SK-N-SH (cell line): Measurements from ENCODE around the gene MIEN1. TPM values are rescaled to one million over a fixed set of nuclear protein-coding genes. Genes with fewer than 3 reads are reported as not detected.
A peak's percentile ranks its signal among the peaks of the same experiment; 100 is the strongest.

ENCODE experiments used
- CTCF ChIA-PET: fragments of 300-600, 350-600 bp; formaldehyde crosslinking; extraction: SDS; loops from one replicate; lab custom pipeline; 2021; lab: Yijun Ruan, JAX
- POLR2A ChIA-PET: fragments of 350-600 bp; sonication (Branson Sonifier 250); formaldehyde crosslinking; extraction: SDS; loops from one replicate; lab custom pipeline; 2020; ENCODE audit warnings: antibody characterized with exemption, inconsistent platforms; lab: Yijun Ruan, JAX
- DNase-seq: peaks from one replicate; pipeline ENCODE4 v3.0.0; 2012
- H2AFZ ChIP-seq: fragments of 200-600 bp; sonication (generic); 2 replicates; pipeline ENCODE4 v1.8.1; 2016; ENCODE audit warnings: antibody characterized with exemption, mild to moderate bottlenecking, low read depth
- H3F3A ChIP-seq: fragments of 200-600 bp; sonication (generic); replicated peaks from 2 replicates; pipeline ENCODE3; 2016; ENCODE audit warnings: antibody characterized with exemption, mild to moderate bottlenecking; ENCODE audit not compliant: insufficient read depth
- H3K27ac ChIP-seq, 2 experiments: fragments of 200-500 bp in 1 of 2; fragments of 200-600 bp in 1 of 2; sonication (Bioruptor generic) in 1 of 2; sonication (generic), shearing (Covaris generic) in 1 of 2; 2 replicates each; pipeline versions ENCODE4 v1.5.1 to v1.6.1; 2014 to 2016; ENCODE audit warnings: low read depth in 2 of 2, inconsistent platforms in 1 of 2, low read length in 1 of 2, mild to moderate bottlenecking in 1 of 2, mixed read lengths in 1 of 2
- H3K27me3 ChIP-seq: fragments of 200-600 bp; sonication (generic), shearing (Covaris generic); 2 replicates; pipeline ENCODE4 v1.6.1; 2016; ENCODE audit warnings: mixed run types; ENCODE audit not compliant: insufficient read depth
- H3K36me3 ChIP-seq, 2 experiments: fragments of 200-500 bp in 1 of 2; fragments of 200-600 bp in 1 of 2; sonication (Bioruptor generic) in 1 of 2; sonication (generic) in 1 of 2; replicated peaks in 1 of 2; 2 replicates each; pipeline versions ENCODE3 to v1.5.1; 2014 to 2016; ENCODE audit warnings: low read length in 1 of 2, mild to moderate bottlenecking in 1 of 2; ENCODE audit not compliant: insufficient read depth in 2 of 2, control insufficient read depth in 1 of 2
- H3K4me1 ChIP-seq, 2 experiments: fragments of 200-500 bp in 1 of 2; fragments of 200-600 bp in 1 of 2; sonication (Bioruptor generic) in 1 of 2; sonication (generic), shearing (Covaris generic) in 1 of 2; 2 replicates each; pipeline versions ENCODE4 v1.5.1 to v1.6.1; 2014 to 2016; ENCODE audit warnings: low read depth in 1 of 2, low read length in 1 of 2, mixed run types in 1 of 2; ENCODE audit not compliant: insufficient read depth in 2 of 2, control insufficient read depth in 1 of 2
- H3K4me2 ChIP-seq: fragments of 200-600 bp; sonication (generic), shearing (Covaris generic); 2 replicates; pipeline ENCODE4 v1.6.1; 2017; ENCODE audit warnings: mixed run types
- H3K4me3 ChIP-seq, 2 experiments: fragments of 200-500 bp in 1 of 2; fragments of 200-600 bp in 1 of 2; sonication (Bioruptor generic) in 1 of 2; sonication (generic), shearing (Covaris generic) in 1 of 2; 2 replicates each; pipeline versions ENCODE4 v1.5.1 to v1.8.1; 2014 to 2016; ENCODE audit warnings: low read depth in 2 of 2, inconsistent platforms in 1 of 2, low read length in 1 of 2, mild to moderate bottlenecking in 1 of 2, mixed read lengths in 1 of 2, moderate library complexity in 1 of 2
- H3K79me2 ChIP-seq: fragments of 200-600 bp; sonication (generic); 2 replicates; pipeline ENCODE4 v1.8.1; 2017; ENCODE audit warnings: mild to moderate bottlenecking; ENCODE audit not compliant: insufficient read depth
- H3K9ac ChIP-seq: fragments of 200-600 bp; sonication (generic); 2 replicates; pipeline ENCODE4 v1.6.1; 2017; ENCODE audit warnings: mixed run types
- H3K9me2 ChIP-seq: fragments of 200-600 bp; sonication (generic); 2 replicates; pipeline ENCODE4 v1.6.1; 2017; ENCODE audit warnings: mixed run types
- H3K9me3 ChIP-seq: fragments of 200-600 bp; sonication (generic); 2 replicates; pipeline ENCODE4 v1.6.1; 2017; ENCODE audit warnings: mixed run types, mild to moderate bottlenecking, moderate library complexity
- H4K20me1 ChIP-seq: fragments of 200-600 bp; sonication (generic); 2 replicates; pipeline ENCODE4 v1.6.1; 2017; ENCODE audit warnings: mild to moderate bottlenecking, mixed run types; ENCODE audit not compliant: insufficient read depth
- CTCF ChIP-seq: fragments of 200-600 bp; sonication (generic); IDR thresholded peaks from 2 replicates; pipeline ENCODE4 v1.6.1; 2017; ENCODE audit warnings: antibody characterized with exemption, mild to moderate bottlenecking, moderate library complexity
- GABPA ChIP-seq: IDR thresholded peaks from 2 replicates; pipeline ENCODE4 v1.4.0; 2012; ENCODE audit warnings: low read depth, mild to moderate bottlenecking
- IRF3 ChIP-seq: fragments of 150-350 bp; IDR thresholded peaks from 2 replicates; pipeline ENCODE4 v1.6.1; 2016; ENCODE audit warnings: mild to moderate bottlenecking, low read depth, low read length
- MAX ChIP-seq: IDR thresholded peaks from 2 replicates; pipeline ENCODE4 v1.4.0; 2012; ENCODE audit warnings: low read depth
- RAD21 ChIP-seq: IDR thresholded peaks from 2 replicates; pipeline ENCODE4 v1.6.1; 2012; ENCODE audit warnings: mild to moderate bottlenecking, low read length
- RXRA ChIP-seq: IDR thresholded peaks from 2 replicates; pipeline ENCODE4 v1.4.0; 2012; ENCODE audit warnings: low read depth, mild to moderate bottlenecking, borderline replicate concordance
- WGBS: methylation state at CpG from one replicate; pipeline ENCODE4 v1.1.6; 2017; ENCODE audit warnings: low lambda C conversion rate; 5-methylcytosine and 5-hydroxymethylcytosine counted together
- polyA plus RNA-seq, 3 experiments: library from polyadenylated mRNA; depleted of rRNA; stranded (reverse); fragments of >200 nt; gene quantifications; 2 replicates each; pipeline ENCODE4 v1.2.3, GENCODE V29; 2012

Gene MIEN1
- polyA plus RNA-seq, 1 of the 3 experiments (the other 2 are of a cell fraction): 100 TPM

- Histone ChIP-seq H3K27ac (no peak overlapping the region), H3K9ac (no peak overlapping the region), H3K36me3 (no peaks in the 10 kb centered on the region), H2AFZ (no peak overlapping the region), H3K9me3 (no peaks in the 10 kb centered on the region), H4K20me1 (no peaks in the 10 kb centered on the region), H3K4me1 (no peaks in the 10 kb centered on the region), H3F3A (no peaks in the 10 kb centered on the region), H3K9me2 (no peaks in the 10 kb centered on the region), H3K27me3 (no peaks in the 10 kb centered on the region; the same call in 1 of the 2 replicates), H3K79me2 (no peaks in the 10 kb centered on the region), H3K4me3 (no peak overlapping the region), H3K4me2 (no peak overlapping the region)
- 79% methylated on average over 9 of the region's 12 CpGs for WGBS
- POLR2A ChIA-PET: no interaction called here
- CTCF ChIA-PET: interaction anchor here (0.9 kb wide), 2 partner anchors 82 to 84 kb away, joined by 3 read pairs; no protein-coding TSS in a partner anchor
- TF ChIP-seq IRF3 (no peak), RAD21 (no peak), CTCF (no peak), GABPA (no peak), MAX (no peak), RXRA (no peak)
- no peak for DNase-seq
Measured at GRCh38 chr17:39705786-39706348, 24.5 kb downstream of the MIEN1 start.

GRCh38 chr17:39704821-39705551 is 25.3 kb downstream of the MIEN1 start:
- DNase-seq: no peak
- Histone ChIP-seq H3K27ac (no peak overlapping the region), H3K9me2 (no peaks in the 10 kb centered on the region), H3K79me2 (no peaks in the 10 kb centered on the region), H3K27me3 (no peaks in the 10 kb centered on the region; the same call in 1 of the 2 replicates), H3F3A (no peaks in the 10 kb centered on the region), H2AFZ (no peak overlapping the region), H3K9me3 (no peaks in the 10 kb centered on the region), H3K4me1 (no peaks in the 10 kb centered on the region), H4K20me1 (no peaks in the 10 kb centered on the region), H3K9ac (no peak overlapping the region), H3K4me2 (no peak overlapping the region), H3K36me3 (no peaks in the 10 kb centered on the region), H3K4me3 (no peak overlapping the region)
- WGBS: 73% methylated on average over 8 of the region's 11 CpGs
- ChIA-PET CTCF (interaction anchor here (0.6 to 1.6 kb wide), 3 partner anchors 9 to 81 kb away, joined by 3 to 6 read pairs (median 3); partner anchors contain the start of gene MIEN1), POLR2A (interaction anchor here (0.6 kb wide), 1 partner anchor 8 kb away, joined by 4 read pairs; no protein-coding TSS in a partner anchor)
- TF ChIP-seq GABPA (no peak), CTCF (peak; percentile 17; the same call in 1 of the 2 replicates)
